ENCODE data around the gene HNF1A. TPM values are rescaled to one million over a fixed set of nuclear protein-coding genes. Genes with fewer than 3 reads are reported as not detected.

HNF1A gene
- total and polyA plus RNA-seq, 2 of the 4 experiments (the other 2 are of a cell fraction) = under 0.01 TPM; not detected in 1

GRCh38 chr12:121021754-121022153 is 43.4 kb downstream of the HNF1A start:
- H3K23ac ChIP-seq (ENCODE audit: low read depth, low read length) = no peak overlapping the region
- no TSS peak for BruUV-seq (replicated peaks)

More at GRCh38 chr12:121021754-121022153, 43.4 kb downstream of the HNF1A start:
- Histone ChIP-seq H3K4ac (ENCODE audit: low read depth, low read length) (no peak overlapping the region), H3K4me3 (ENCODE audit: insufficient read depth, low read depth, low read length) (no peak overlapping the region), H3K4me2 (ENCODE audit: low read depth, low read length) (no peak overlapping the region), H3K56ac (ENCODE audit: extremely low read depth, insufficient read depth, low read length) (no peak overlapping the region), H2BK15ac (ENCODE audit: low read depth, low read length) (no peak overlapping the region), H4K5ac (ENCODE audit: low read depth, low read length) (no peak overlapping the region), H3K27ac (ENCODE audit: insufficient read depth, low read length) (no peak overlapping the region), H3K9me3 (ENCODE audit: control insufficient read depth, insufficient read depth, low read length) (no peaks in the 10 kb centered on the region), H2AFZ (replicated peaks; ENCODE audit: low read length, poor library complexity) (no peak overlapping the region), H2BK20ac (ENCODE audit: low read depth, low read length) (no peak overlapping the region), H3K4me1 (ENCODE audit: control insufficient read depth, insufficient read depth, low read length) (no peaks in the 10 kb centered on the region), H3K36me3 (ENCODE audit: control insufficient read depth, insufficient read depth, low read length) (no peaks in the 10 kb centered on the region), H2AK5ac (ENCODE audit: low read depth, low read length) (no peak overlapping the region), H2BK5ac (ENCODE audit: low read depth, low read length, poor library complexity, severe bottlenecking) (no peak overlapping the region), H3K14ac (replicated peaks; ENCODE audit: low read depth, low read length) (no peak overlapping the region), H4K20me1 (ENCODE audit: insufficient read depth, low read length) (no peaks in the 10 kb centered on the region), H4K8ac (ENCODE audit: low read depth in 2 of 2, low read length in 2 of 2) (no peak overlapping the region), H3K27me3 (ENCODE audit: control insufficient read depth, insufficient read depth, low read length) (peaks cover 17% of the 10 kb centered on the region; the same call in 1 of the 2 replicates), H4K91ac (ENCODE audit: insufficient read depth, low read depth, low read length) (no peak overlapping the region), H2BK120ac (ENCODE audit: low read depth, low read length) (no peak overlapping the region), H3K18ac (ENCODE audit: low read depth, low read length) (no peak overlapping the region), H2AK9ac (replicated peaks; ENCODE audit: low read depth, low read length, poor library complexity) (no peak overlapping the region), H3K9ac (ENCODE audit: low read depth, low read length) (no peak overlapping the region), H3K79me1 (ENCODE audit: low read depth in 1 of 2, low read length in 2 of 2) (no peaks in the 10 kb centered on the region), H3K9me1 (ENCODE audit: insufficient read depth, low read length) (no peaks in the 10 kb centered on the region)
- ChIA-PET POLR2A (ENCODE audit: unreplicated experiment) (no interaction called here), CTCF (interaction anchor here (0.6 kb wide), 1 partner anchor 88 kb away, joined by 6 read pairs; no protein-coding TSS in a partner anchor)
- dilution Hi-C loops (cut with HindIII; ENCODE audit: low sequenced_read_pairs, unreplicated experiment) (no loop called here), in situ Hi-C loops (cut with MboI; ENCODE audit: low sequenced_read_pairs) (no loop called here), intact Hi-C loops (cut with micrococcal nuclease) (no loop called here)
- TF ChIP-seq RFX5 (IDR thresholded peaks at IDR 0.05; ENCODE audit: low read depth, low read length) (no peak), MXI1 (IDR thresholded peaks at IDR 0.05; ENCODE audit: borderline replicate concordance, low read depth, low read length) (no peak), RCOR1 (IDR thresholded peaks at IDR 0.05; ENCODE audit: insufficient replicate concordance, low read length) (no peak), POLR2A (IDR thresholded peaks at IDR 0.05; ENCODE audit: low read depth, low read length) (no peak)
- 90% methylated on average over 2 of the region's 6 CpGs; no CpG with 5 or more reads in 1 of the 2 experiments for WGBS, 2 experiments (ENCODE audit: extremely low coverage in 2 of 2, insufficient read length in 1 of 2)
- ATAC-seq (ENCODE audit: low read depth) = no peak
- DNase-seq = no peak

Data from IMR-90 (cell line).